ENCODE results near the gene NCOA7. TPM values are rescaled to one million over a fixed set of nuclear protein-coding genes. Genes with fewer than 3 reads are reported as not detected.

The NCOA7 gene
- total and polyA plus RNA-seq, 12 donors, result 24.5 to 180 (median 70.8) TPM

GRCh38 chr6:125868252-125868651, 77.5 kb downstream of the NCOA7 start:
- WGBS, 4 donors, result 36 to 60% (median 48%) methylated on average over 2 of the region's 2 CpGs
- peak overlapping the region in 3 of 5 donors; percentile 29 to 80 (median 31) for H3K27ac ChIP-seq

GRCh38 chr6:125868678-125869395, 78.1 kb downstream of the NCOA7 start:
- H3K36me3 ChIP-seq (replicated peaks in 1 of 2), result no peaks in the 10 kb centered on the region
- no peaks in the 10 kb centered on the region for H3K27me3 ChIP-seq
- no peak overlapping the region for H3K4me3 ChIP-seq
- TF ChIP-seq CTCF (IDR thresholded peaks at IDR 0.05) (no peak), POLR2A (IDR thresholded peaks at IDR 0.05) (no peak)
- no peaks in the 10 kb centered on the region for H3K9me3 ChIP-seq (replicated peaks in 1 of 3)
- 28 to 41% (median 33%) methylated on average over 5 of the region's 5 CpGs for WGBS, 4 donors
- intact Hi-C loops (cut with DNase I), result no loop called here
- peaks cover 10 to 26% of the 10 kb centered on the region in 2 donors for H3K4me1 ChIP-seq (replicated peaks in 1 of 2)
- peak overlapping the region; percentile 10 to 80 (median 69) for H3K27ac ChIP-seq
- peak; percentile 46 to 89 (median 58) for DNase-seq

More at GRCh38 chr6:125868252-125868651, 77.5 kb downstream of the NCOA7 start:
- no peaks in the 10 kb centered on the region for H3K9me3 ChIP-seq (replicated peaks in 1 of 3)
- TF ChIP-seq POLR2A (IDR thresholded peaks at IDR 0.05), result no peak
- no peak for TF ChIP-seq CTCF (IDR thresholded peaks at IDR 0.05)
- intact Hi-C loops (cut with DNase I), result no loop called here
- no peaks in the 10 kb centered on the region for H3K36me3 ChIP-seq (replicated peaks in 1 of 2)
- no peaks in the 10 kb centered on the region for H3K27me3 ChIP-seq
- no peak overlapping the region for H3K4me3 ChIP-seq
- no peak for DNase-seq
- peaks cover 10 to 26% of the 10 kb centered on the region in 2 donors for H3K4me1 ChIP-seq (replicated peaks in 1 of 2)

GRCh38 chr6:125869427-125869826, 78.7 kb downstream of the NCOA7 start:
- H3K27me3 ChIP-seq, result no peaks in the 10 kb centered on the region
- TF ChIP-seq CTCF (IDR thresholded peaks at IDR 0.05), result no peak
- TF ChIP-seq POLR2A (IDR thresholded peaks at IDR 0.05), result no peak
- peak overlapping the region; percentile 10 to 80 (median 69) for H3K27ac ChIP-seq
- DNase-seq, result peak; percentile 29 to 76 (median 59)
- no peak overlapping the region for H3K4me3 ChIP-seq
- 43 to 57% (median 45%) methylated on average over 6 of the region's 6 CpGs for WGBS, 4 donors
- intact Hi-C loops (cut with DNase I), result no loop called here
- H3K9me3 ChIP-seq (replicated peaks in 1 of 3), result no peaks in the 10 kb centered on the region
- peaks cover 8 to 26% of the 10 kb centered on the region in 2 donors for H3K4me1 ChIP-seq (replicated peaks in 1 of 2)
- H3K36me3 ChIP-seq (replicated peaks in 1 of 2), result no peaks in the 10 kb centered on the region

GRCh38 chr6:125871365-125871764, 80.6 kb downstream of the NCOA7 start:
- Histone ChIP-seq H3K9me3 (replicated peaks in 1 of 3) (no peaks in the 10 kb centered on the region), H3K4me3 (no peak overlapping the region), H3K27me3 (no peaks in the 10 kb centered on the region), H3K4me1 (replicated peaks in 1 of 2) (peaks cover 5 to 26% of the 10 kb centered on the region in 2 donors), H3K36me3 (replicated peaks in 1 of 2) (peaks cover 0 to 13% of the 10 kb centered on the region in 2 donors), H3K27ac (peak overlapping the region in 1 of 5 donors; percentile 80)
- TF ChIP-seq CTCF (IDR thresholded peaks at IDR 0.05) (no peak), POLR2A (IDR thresholded peaks at IDR 0.05) (no peak)
- DNase-seq, result no peak
- intact Hi-C loops (cut with DNase I), result no loop called here

All from adrenal gland (tissue), 12 donors.